Islet of Langerhans (tissue), 1 donor: Measurements from ENCODE around the gene SLC34A3.

Source experiments
- FAIRE-seq: peaks from one replicate; lab custom pipeline; 2011; peaks lifted over from hg19 to GRCh38; lab: Jason Lieb, UNC

The SLC34A3 gene

DNA sequence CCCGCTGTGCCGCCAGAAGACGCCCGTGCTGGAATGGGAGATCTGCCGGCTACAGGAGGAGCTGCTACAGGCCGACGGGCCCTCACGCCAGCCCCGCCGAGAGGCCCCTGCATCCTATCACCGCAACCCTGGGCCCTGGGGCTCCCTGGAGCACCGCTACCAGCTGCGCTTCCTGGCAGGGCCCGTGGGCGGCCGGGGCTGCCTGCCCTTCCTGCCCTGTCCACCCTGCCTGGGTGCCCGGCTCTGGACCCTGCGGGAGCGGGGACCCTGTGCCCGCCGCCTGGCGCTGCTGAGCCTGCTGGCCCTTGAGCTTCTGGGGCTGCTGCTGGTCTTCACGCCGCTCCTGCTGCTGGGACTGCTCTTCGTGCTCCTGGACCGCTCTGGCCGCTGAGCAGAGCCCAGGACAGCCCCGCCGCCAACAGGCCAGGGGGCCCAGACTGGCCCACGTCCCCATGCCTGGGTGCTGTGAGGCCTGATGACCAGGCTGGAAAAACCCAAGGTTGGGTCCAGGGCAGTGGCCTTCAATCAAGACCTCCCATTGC lies 12.4 kb upstream of the SLC34A3 start:
- no peak for FAIRE-seq

DNA sequence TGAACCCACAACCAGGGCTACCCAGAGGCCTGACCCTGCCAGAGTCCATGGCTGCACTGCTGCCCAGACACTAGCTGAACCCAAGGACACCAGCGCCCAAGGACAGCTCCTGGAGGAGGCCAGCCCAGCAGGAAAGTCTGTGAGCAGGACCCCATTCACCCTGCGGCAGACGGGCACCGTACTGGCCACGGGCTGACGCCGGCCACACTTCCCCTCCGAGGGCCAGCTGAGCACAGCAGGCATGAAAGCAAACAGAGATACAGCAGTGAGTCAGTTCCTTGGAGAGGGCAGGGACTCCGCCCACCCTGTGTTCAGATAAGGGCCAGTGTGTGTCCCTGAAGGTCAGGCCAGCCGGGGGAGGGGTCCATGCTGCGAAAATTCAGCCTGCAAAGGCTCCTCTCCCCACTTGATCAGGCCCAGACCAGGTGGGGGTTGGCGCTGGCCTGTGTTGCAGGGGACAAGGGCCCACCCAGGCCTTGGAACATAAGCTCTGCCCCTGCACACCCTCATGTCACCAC lies 11.9 kb upstream of the SLC34A3 start:
- FAIRE-seq: no peak

DNA sequence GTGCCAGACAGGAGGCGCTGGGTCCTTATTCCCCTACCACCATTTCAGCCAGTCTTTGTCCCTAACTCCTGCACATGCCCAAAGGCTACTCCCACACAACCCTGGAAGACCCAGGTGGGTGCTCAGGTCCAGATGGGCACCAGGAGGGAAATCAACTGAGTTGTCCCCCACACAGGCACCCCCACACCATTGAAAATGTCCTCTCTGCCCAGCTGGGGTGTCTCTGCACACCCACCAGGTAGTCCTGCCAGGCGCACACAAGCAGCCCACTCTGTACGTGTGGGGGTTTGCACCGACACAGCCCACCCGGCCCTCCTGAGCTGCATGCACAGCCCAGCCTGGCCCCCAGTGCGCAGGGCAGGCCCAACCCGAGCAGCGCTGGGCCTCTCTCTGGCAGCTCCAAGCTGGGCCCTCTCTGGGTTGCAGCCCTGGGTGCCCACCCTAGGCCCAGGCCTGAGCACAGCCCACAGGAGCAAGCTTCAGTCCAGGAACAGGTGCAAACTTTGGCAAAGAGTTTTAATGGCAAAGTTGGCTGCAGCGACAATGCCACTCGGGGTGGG lies 10.9 kb upstream of the SLC34A3 start:
- no peak for FAIRE-seq

DNA sequence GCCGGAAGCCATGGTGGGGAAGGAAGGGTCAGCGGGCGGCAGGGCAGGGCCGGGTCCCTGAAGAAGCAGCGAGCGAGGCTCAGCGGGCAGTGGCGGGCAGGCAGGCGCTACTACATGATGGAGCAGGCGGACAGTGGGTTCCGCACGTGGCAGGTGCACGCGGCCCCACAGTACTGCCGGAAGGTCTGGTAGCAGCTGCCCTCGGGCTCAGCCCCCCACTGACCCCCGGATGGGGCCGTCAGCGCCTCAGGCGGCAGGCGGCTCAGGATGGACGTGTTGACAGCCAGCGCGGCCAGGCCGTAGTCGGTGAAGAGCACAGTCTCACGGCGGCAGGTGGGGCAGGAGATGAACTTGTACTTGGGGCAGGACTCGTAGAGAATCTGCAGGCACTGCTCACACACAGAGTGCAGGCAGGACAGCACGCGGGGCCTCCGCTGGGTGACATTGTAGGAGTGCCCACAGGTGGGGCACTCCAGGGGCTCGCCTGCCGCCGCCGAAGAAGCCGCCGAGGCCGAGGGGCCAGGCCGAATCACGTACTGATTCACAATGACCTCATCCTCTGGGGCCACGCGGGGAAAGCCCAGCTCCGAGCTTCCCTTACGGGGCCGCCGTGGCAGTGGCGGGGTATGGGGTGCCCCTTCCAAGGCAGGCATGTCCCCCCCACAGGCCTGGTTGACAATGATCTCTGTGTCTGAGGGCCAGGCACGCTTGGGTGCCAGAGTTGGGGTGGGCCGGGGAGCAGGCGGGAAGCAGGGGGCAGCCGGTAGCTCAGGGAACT lies 10.2 kb upstream of the SLC34A3 start:
- FAIRE-seq: no peak

DNA sequence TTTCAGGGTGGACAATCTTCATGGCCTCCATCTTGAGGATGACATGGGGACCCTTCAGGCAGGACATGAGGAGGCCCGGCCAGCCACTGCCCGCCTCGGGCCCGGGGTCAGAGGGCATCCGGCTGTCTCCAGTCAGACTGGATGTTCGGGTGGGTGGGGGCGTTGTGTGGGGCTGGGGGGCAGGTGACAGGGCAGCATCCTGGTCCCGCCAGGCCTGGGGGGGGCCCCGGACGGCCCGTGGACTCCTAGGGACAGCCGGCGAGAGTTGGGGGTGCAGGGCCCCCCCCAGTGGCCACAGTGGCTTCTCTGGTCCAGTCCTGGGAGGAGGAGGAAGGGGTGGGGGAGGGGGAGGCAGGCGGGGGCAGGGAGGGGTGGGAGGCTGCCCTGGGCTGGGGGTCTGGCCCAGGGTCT lies 9.6 kb upstream of the SLC34A3 start:
- FAIRE-seq: no peak

DNA sequence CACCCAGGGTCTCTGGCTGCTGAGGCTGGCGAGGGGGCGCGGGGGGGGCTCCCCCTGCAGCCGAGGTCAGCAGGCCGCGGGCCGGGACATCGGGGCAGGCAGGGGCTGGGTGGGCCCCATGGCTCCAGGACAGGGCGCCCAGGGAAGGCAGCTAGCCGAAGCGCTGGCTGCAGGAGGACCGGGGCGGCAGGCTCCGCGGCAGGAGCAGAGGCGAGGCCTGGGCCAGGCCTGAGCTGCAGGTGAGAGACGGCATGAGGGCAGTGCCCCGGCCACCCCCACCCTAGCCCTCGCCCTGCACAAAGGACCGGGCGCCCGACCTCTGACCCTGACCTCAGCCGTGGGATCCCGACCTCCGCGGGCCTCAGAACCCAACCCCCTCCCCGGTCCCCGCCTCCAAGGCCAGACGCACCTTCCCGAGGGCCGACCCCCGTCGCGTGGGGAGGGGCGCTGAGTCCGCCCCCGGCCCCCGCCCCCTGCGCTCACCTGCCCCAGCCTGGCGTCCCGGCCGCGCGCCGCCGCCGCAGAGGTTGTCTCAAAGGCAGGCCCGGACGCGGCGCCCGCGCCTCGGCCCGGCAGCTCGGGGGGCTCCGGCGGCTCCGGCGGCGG lies 9.1 kb upstream of the SLC34A3 start:
- FAIRE-seq: no peak

DNA sequence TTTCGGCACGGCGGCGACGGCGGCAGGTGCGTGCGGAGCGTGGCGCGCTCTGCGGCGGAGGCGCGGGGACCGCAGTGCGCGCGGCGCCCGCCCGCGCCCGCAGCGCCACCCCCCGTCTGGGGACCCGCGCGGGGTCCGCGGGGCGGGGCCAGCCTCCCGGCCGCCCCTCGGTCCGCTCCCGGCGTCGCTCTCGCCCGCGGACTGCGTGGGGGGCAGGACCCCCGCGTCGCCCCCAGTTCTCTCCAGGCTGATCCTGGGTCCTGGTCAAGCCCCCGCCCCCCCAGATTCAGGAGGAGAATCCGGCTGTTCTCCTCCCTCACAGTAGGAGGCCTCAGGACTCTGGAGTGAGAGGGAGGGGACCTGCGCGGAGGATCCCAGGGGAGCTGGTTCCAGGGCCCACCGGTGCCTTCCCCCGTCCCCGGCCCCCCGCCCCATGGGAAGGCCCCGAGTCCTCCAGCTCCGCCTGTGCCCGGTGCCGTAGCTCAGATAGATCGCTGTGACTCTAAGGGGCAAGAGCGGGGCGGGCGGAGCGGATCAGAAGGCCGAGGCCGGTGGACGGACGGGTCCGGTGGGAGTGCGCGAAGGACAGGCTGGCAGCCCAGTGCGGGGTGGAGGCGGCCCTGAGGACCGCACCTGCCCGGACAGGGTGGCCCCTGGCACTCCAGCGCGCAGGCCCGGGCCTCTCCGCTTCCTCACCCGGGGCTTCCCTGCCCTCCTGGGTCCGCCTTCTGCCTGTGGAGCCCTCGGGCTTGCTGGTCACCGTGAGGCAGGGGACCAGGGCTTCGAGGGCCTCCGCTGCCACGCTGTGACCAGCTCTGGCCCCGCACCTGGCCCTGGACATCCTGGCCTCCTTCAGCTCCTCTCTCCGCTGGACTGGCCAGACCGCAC lies 8.3 kb upstream of the SLC34A3 start, which contains the start of gene RNF208:
TSS of gene RNF208 (minus strand) at position 51 of the 888 bp plus-strand sequence. CDS start 1,028 bp downstream, outside the sequence.
- FAIRE-seq: no peak

DNA sequence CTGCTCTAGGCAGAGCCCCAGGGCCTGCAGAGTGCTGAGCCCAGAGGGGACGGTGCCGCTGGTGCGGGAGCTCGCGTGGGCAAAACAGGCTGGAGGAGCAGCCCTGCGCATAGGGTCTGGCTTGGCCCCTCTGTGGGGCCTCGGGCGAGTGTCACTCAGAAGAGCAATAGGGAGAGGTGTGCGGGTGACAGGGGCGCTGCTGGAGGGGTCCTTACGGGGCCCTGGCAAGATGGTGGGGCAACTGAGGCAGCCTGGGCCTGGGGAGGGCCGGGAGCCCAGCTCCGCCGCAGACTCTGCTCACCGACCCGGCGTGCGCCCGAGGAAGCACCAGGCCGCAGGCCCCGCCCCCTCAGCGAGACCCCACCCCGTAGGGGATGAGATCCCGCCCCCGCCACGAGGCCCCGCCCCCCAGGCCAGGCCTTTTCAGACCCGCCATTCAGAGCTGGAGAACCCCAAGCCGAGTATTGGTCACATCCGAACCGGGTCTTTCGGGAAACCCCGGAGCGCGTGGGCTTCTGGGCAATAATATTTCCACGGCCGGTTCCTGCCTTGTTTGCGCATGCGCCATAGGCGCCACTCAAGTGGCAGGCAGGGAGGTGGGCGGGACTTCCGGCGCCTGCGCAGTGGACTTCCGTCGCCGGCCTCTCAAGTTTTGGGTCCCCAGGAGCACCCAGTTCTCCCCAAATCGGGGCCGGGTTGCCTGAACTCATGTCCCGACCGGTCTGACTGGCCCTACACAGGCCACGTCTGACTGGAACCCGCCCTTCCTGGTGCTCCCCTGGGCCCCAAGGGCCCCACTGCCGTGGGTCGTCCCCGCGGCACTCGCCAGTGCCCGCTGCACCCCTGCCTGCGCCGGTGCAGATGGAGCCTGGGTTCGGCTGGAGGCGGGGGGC lies 7.4 kb upstream of the SLC34A3 start:
- peak; percentile 27 for FAIRE-seq

DNA sequence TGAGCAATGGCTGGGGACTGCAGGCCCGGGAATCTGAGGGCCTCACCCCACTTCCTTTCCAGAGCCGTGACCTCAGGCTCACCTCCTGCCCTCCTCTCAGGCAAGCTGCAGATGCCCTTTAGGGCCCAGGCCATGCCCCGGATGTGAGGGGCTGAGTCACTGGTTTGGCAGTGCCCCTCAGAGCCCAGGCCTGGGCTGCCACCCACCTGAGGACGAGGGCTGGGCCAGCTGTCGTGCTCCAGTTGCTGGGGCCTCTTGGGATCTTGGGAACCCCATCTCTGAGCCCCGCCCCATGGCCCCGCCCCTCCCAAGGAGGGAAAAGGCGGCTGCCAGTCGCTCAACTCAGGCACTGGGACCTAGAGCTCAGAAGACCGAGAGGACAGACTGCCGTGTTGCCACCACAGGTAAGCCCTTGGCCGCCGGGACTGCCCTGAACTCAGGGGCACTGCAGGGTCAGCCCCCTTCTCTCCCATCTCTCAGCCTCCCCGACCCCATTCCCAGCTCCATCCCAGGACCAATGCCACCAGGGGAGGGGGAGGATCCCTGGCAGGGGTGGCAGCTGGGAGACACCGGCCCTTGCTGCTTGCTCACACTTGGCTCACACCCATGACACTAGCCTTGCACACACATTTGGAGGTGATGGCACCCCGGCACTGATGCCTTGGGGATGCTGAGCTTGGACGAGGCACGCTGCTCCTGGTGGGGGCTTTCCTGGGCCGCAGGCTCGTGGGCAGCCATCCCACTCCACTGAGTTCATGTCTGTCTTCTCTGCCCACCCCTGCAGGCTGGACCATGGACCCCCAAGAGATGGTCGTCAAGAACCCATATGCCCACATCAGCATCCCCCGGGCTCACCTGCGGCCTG lies 5.6 kb upstream of the SLC34A3 start, which contains the start of gene CYSRT1:
TSS of gene CYSRT1 (plus strand) at position 345 of the 865 bp plus-strand sequence. CDS start at position 793, 448 bp downstream.
- no peak for FAIRE-seq

DNA sequence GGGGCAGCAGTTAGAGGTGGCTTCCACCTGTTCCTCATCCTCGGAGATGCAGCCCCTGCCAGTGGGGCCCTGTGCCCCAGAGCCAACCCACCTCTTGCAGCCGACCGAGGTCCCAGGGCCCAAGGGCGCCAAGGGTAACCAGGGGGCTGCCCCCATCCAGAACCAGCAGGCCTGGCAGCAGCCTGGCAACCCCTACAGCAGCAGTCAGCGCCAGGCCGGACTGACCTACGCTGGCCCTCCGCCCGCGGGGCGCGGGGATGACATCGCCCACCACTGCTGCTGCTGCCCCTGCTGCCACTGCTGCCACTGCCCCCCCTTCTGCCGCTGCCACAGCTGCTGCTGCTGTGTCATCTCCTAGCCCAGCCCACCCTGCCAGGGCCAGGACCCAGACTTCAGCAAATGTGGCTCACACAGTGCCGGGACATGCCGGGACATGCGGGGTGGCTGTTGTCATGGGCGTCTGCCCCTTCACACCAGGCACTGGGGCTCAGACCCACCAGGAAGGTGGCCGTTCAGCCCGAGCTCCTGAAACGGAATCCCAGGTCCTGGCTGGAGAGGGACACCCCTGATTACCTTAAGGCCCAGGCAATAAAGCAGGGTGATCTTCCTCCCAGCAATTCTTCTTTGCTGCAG lies 4.9 kb upstream of the SLC34A3 start:
- FAIRE-seq: no peak

DNA sequence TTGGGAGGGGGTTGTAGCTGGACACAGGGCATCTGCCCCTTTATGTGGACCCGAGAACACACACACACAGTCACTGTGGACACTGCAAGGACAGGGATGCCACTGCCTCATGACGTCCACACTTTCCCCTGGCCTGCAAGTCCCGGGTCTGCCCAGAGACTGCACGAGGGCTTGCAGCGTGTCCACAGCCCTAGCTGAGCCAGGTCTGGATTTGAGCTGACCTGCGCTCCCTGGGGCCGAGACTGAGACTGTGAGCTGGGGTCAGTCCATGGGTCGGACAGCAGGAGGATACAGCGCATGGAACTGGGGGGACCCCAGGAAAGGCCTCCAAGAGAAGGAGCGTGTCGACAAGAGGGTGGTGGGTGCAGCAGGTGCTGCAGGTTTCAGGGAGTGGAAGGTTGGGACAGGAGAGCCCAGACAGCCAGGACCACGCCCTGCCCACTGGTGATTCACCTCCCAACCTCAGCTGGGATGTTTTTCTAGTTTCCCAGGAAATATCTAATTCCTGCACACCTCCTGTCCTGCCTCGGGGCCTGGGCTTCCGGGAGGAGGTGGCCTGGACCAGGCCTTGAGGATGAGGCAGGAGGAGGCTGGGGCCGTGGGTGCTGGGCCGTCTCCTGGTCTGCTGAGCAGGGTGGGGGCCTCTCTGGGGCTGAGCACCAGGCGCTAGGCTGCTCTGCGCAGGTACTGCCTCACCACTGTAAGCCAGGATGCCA lies 4.2 kb upstream of the SLC34A3 start:
- no peak for FAIRE-seq

DNA sequence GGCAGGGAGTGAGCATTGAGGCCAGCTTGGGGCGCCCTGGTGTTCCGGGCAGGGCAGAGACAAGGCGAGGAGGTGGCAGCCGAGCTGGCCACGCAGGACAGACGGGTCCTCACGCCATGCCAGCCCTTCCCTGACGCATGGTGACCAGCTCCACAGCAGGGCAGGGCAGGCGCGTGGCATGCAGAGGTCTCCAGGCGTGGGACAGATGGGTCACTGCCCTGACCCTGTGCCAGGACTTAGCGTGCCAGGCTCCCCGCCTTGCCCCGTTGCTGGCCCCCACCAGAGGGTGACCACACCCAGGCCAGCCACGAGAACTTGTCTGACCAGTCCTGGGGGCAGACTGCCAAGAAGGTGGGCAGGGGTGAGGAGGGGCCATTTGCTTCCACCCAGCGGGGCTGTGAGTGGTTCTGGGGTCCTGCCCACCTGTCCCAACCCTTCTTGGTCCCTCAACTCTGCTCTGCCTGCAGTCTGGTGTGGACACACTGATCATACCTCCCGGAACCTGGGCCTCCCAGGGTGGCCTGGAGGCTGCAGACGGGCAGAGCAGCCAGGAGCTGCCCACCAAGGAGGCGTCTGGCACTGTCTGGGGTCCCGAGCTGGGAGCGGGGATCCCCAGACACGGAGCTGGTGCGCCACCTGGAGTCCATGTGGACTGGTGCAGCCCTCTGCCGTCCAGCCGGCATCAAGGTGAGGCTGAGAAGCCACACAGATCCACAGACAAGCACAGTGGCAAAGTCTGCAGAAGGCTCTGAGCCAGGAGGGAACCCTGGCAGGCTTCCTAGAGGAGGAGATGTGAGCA lies 3.4 kb upstream of the SLC34A3 start, which contains the start of gene RNF224:
TSS of gene RNF224 (plus strand) at position 449 of the 799 bp plus-strand sequence. CDS start 834 bp downstream, outside the sequence.
- FAIRE-seq: no peak

DNA sequence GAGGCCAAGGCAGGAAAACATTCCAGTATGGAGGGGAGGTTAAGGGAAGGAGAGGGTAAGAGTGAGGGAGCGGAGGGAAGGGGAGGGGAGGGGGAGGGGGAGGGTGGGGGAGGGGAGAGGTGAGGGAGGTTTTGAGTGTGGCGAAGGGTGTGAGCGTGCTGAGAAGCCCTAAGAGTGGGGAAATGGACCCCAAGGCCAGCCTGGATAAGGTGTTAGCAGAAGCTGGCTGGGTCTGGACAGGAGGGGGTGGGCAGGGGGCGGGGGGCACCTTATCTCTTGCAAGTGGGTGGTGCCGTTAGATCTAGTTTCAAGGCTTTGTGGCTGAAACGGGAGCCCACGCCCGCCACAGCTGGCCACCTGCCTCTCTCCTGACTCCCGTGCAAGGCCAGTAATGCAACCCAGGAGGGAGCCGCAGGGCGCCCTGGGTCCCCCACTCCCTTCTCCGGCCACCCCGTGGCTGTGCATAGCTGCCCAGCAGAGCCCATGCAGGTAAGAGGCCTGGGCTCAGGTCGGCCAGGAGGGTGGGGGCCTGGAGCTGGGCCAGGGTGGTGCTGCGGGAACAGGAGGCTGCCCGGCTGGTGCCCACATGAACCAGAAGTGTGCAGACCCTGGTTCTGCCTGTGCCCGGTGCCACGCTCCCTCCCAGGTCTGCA lies 2.7 kb upstream of the SLC34A3 start:
- FAIRE-seq: no peak

DNA sequence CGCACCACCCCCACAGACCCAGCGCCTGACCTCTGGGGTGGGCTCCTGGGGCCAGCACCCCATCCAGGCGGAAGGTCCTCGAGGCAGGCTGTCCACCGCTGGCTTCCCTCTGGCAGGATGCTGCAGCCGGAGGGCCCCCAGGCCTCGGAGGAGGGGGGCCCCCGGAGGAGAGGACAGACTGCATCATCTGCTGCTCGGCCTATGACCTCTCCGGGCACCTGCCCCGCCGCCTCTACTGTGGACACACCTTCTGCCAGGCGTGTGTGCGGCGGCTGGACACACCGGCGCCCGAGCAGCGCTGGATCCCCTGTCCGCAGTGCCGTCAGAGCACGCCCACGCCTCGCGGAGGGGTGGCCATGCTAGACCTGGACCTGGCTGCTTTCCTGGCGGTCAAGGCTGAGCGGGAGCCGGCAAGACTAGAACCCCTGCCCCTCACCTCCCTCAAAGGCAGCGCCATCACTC lies 2.2 kb upstream of the SLC34A3 start:
- no peak for FAIRE-seq

DNA sequence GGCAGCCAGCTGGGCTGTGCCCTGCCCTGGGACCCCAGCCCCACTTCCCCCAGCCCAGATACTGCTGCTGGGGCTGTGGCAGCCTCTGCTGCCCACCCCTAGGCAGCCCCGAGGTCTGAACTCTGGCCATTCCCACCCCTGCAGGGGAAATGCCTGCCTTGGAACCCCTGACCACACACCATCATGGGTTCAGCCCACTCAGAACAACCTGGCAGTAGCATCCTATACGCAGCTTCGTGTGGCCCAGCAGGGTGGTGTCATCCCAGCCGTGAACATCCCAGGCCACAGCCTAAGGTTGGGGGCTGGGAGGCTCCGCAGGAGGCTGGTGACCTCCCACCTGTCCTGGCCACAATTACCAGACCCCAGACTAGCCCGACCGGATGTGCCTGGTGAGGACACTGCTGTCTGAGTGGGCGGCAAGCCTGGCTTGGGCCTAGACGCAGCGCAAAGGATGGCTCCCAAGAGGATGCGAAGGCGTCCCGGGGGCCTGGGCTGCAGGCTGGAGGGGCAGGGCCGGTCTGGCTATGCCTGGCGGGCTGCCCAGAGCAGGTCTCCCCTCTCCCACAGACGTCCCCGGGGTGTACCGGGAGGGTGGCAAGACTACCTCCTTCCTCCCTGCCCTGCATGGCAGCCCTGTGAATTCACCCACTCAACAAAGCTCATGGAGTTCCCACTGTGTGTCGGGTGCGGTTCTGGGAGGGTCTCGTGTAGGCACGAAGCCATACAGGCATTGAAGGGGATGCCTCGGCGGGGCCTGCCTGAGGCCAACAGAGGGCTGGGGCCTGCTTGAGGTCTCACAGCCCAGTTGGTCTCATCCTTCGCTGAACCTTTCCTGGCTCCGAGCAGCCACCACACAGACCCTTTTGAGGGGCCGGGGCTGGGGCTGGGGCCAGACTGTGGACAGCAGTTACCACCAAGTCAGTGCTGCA lies 1.5 kb upstream of the SLC34A3 start:
- no peak for FAIRE-seq
